Measurements from ENCODE around the gene APC. TPM values are rescaled to one million over a fixed set of nuclear protein-coding genes. Genes with fewer than 3 reads are reported as not detected.
"Not testable (repeated sequence)": the region's sequence is repeated elsewhere in the genome, so short reads cannot be mapped to it uniquely, and the experiment has no call there.

Gene APC
- total and polyA plus RNA-seq, 2 donors (not counting 1 experiment from before 2014, with no cell fraction given), result 8.1 to 55.8 TPM

GRCh38 chr5:112713206-112713605 is 24.5 kb upstream of the APC start:
- POLR2A ChIA-PET, result no interaction called here
- Histone ChIP-seq H3K36me3 (replicated peaks in 1 of 2; ENCODE audit: control extremely low read depth in 1 of 2, control insufficient read depth in 1 of 2, extremely low read depth in 1 of 2, insufficient read depth in 2 of 2, low read length in 1 of 2) (peaks cover 0 to 3% of the 10 kb centered on the region in 2 experiments), H3K27ac (ENCODE audit: low read length in 2 of 2) (no peak overlapping the region), H3K27me3 (replicated peaks in 1 of 4; ENCODE audit: control extremely low read depth in 1 of 4, control insufficient read depth in 3 of 4, insufficient read depth in 4 of 4, low read length in 3 of 4) (no peaks in the 10 kb centered on the region), H3K79me2 (ENCODE audit: control insufficient read depth, insufficient read depth, low read length) (peaks cover 99% of the 10 kb centered on the region), H3K9me3 (ENCODE audit: control extremely low read depth in 1 of 3, control insufficient read depth in 2 of 3, insufficient read depth in 1 of 3, low read length in 2 of 3) (no peaks in the 10 kb centered on the region), H3K9ac (ENCODE audit: low read length) (no peak overlapping the region), H2AFZ (ENCODE audit: insufficient read depth, low read depth, low read length, poor library complexity, severe bottlenecking) (no peak overlapping the region), H3K4me1 (ENCODE audit: control insufficient read depth in 2 of 2, insufficient read depth in 2 of 2, low read length in 2 of 2) (peaks cover 10 to 23% of the 10 kb centered on the region in 2 donors), H3K4me2 (replicated peaks; ENCODE audit: low read depth, low read length, poor library complexity, severe bottlenecking) (no peak overlapping the region), H4K20me1 (ENCODE audit: control insufficient read depth, insufficient read depth, low read length, poor library complexity, severe bottlenecking) (peaks cover 40% of the 10 kb centered on the region), H3K4me3 (ENCODE audit: control extremely low read depth in 1 of 5, extremely low read depth in 1 of 5, insufficient read depth in 1 of 5, low read depth in 2 of 5, low read length in 4 of 5) (no peak overlapping the region)
- peaks cover 68% of the 10 kb centered on the region for H3K4me1 Mint-ChIP-seq
- no peaks in the 10 kb centered on the region for H3K27me3 Mint-ChIP-seq
- no peak for DNase-seq
- 100% methylated on average over 4 of the region's 5 CpGs for WGBS (ENCODE audit: insufficient coverage)
- ATAC-seq (ENCODE audit: low read depth), result no peak
- CTCF ChIA-PET, result interaction anchor here (0.6 to 1.8 kb wide), 2 partner anchors 36 to 44 kb away, joined by 4 read pairs; no protein-coding TSS in a partner anchor
- TF ChIP-seq CTCF (IDR thresholded peaks at IDR 0.05) (no peak), EZH2 (IDR thresholded peaks at IDR 0.05; ENCODE audit: borderline replicate concordance, insufficient read depth, low read depth, low read length, poor library complexity, severe bottlenecking) (no peak)
- intact Hi-C loops (cut with micrococcal nuclease), result no loop called here
- no peak overlapping the region for H3K27ac Mint-ChIP-seq
- no peaks in the 10 kb centered on the region for H3K9me3 Mint-ChIP-seq (ENCODE audit: insufficient read depth)
- no peak overlapping the region for H3K4me3 Mint-ChIP-seq

- ChIA-PET POLR2A (interaction anchor here (0.6 kb wide), 1 partner anchor 122 kb away, joined by 3 read pairs; no protein-coding TSS in a partner anchor), CTCF (interaction anchor here (1.0 kb wide), 1 partner anchor 41 kb away, joined by 4 read pairs; no protein-coding TSS in a partner anchor)
- H3K27ac ChIP-seq (ENCODE audit: low read length in 2 of 2); H3K27ac Mint-ChIP-seq; H3K27me3 ChIP-seq (replicated peaks in 1 of 4; ENCODE audit: control extremely low read depth in 1 of 4, control insufficient read depth in 3 of 4, insufficient read depth in 4 of 4, low read length in 3 of 4); H3K27me3 Mint-ChIP-seq; ATAC-seq (ENCODE audit: low read depth); H3K4me1 ChIP-seq (ENCODE audit: control insufficient read depth in 2 of 2, insufficient read depth in 2 of 2, low read length in 2 of 2); H3K4me3 Mint-ChIP-seq; intact Hi-C loops (cut with micrococcal nuclease); H3K9ac ChIP-seq (ENCODE audit: low read length); H3K9me3 Mint-ChIP-seq (ENCODE audit: insufficient read depth); H3K36me3 ChIP-seq (replicated peaks in 1 of 2; ENCODE audit: control extremely low read depth in 1 of 2, control insufficient read depth in 1 of 2, extremely low read depth in 1 of 2, insufficient read depth in 2 of 2, low read length in 1 of 2); H2AFZ ChIP-seq (ENCODE audit: insufficient read depth, low read depth, low read length, poor library complexity, severe bottlenecking); H3K9me3 ChIP-seq (ENCODE audit: control extremely low read depth in 1 of 3, control insufficient read depth in 2 of 3, insufficient read depth in 1 of 3, low read length in 2 of 3); DNase-seq; H3K4me3 ChIP-seq (ENCODE audit: control extremely low read depth in 1 of 5, extremely low read depth in 1 of 5, insufficient read depth in 1 of 5, low read depth in 2 of 5, low read length in 4 of 5); H3K4me2 ChIP-seq (replicated peaks; ENCODE audit: low read depth, low read length, poor library complexity, severe bottlenecking): not testable (repeated sequence)
- Histone ChIP-seq H3K79me2 (ENCODE audit: control insufficient read depth, insufficient read depth, low read length) (peaks cover 96% of the 10 kb centered on the region), H4K20me1 (ENCODE audit: control insufficient read depth, insufficient read depth, low read length, poor library complexity, severe bottlenecking) (peaks cover 71% of the 10 kb centered on the region)
- H3K4me1 Mint-ChIP-seq, result peaks cover 55% of the 10 kb centered on the region
- 100% methylated on average over 3 of the region's 7 CpGs for WGBS (ENCODE audit: insufficient coverage)
These were observed 20.8 kb upstream of the APC start for GRCh38 chr5:112716895-112717294.

Measured in B cell (primary cell).